ENCODE data around the gene KRTAP3-3.
A peak's percentile ranks its signal among the peaks of the same experiment; 100 is the strongest.

Gene KRTAP3-3

GRCh38 chr17:40993839-40994238 is at the start of gene KRTAP3-3:
TSS of gene KRTAP3-3 (minus strand) at chr17:40994164. CDS start at chr17:40994097, 67 bp downstream.
- peak; percentile 45 for DNase-seq

DNA sequence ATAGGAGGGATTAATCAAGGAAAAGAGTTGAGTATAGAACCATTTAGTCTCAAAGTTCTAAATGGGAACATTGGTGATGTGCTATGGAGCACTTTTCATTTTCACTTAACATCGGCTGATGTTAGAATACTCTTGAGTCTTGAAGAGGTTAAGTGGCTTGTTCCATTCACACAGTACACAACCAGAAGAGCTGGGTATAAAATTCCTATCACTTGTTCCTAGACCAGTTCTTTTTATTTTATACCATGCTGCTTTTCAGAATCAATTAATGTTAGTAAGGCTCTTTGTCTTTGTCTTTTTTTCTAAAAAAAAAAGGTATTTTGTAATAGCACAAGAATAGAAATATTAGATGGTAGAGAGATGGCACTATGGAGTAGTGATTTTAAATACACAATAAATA is 49.0 kb upstream of the KRTAP3-3 start:
- DNase-seq: no peak

- peak; percentile 41 for DNase-seq
Observed at GRCh38 chr17:41040783-41041571, 47.0 kb upstream of the KRTAP3-3 start, which contains the start of gene KRTAP1-1. TSS of gene KRTAP1-1 (minus strand) at chr17:41041450. CDS start at chr17:41041397, 53 bp downstream.

GRCh38 chr17:41037853-41038350 is 43.9 kb upstream of the KRTAP3-3 start:
- DNase-seq: no peak

GRCh38 chr17:41034346-41034935 is 40.5 kb upstream of the KRTAP3-3 start, which contains the start of gene KRTAP1-3:
TSS of gene KRTAP1-3 (minus strand) at chr17:41034874. CDS start at chr17:41034821, 53 bp downstream.
- DNase-seq: peak; percentile 28

DNA sequence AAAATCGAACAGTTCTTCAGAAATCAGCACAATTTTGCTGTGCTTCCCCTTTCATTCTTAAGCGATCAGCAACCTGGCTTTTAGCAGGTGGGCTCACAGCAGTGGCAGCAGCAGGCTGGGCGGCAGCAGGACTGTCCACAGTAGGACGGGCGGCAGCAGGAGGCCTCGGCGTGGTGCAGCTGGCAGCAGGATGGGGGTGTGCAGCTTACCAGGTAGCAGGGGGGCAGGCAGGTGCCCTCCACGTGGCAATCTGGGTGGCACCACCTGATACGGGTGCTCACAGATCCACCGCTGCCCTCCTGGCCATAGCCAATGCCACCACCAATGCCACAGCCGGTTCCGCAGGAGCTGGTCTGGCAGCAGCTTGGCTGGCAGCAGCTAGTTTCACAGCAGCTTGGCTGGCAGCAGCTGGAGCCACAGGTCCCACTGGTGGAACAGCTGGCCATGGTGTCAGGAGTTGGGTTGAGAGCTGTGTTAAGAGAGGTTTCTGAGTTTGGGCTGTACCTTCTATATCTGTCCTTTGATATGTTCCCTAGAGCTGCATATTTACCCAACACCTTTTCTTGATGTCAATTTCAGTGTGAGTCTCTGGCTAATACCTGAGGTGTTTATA is 35.8 kb upstream of the KRTAP3-3 start, which contains the start of gene KRTAP1-4:
Gene KRTAP1-4, minus strand, starts transcription at position 563 of the 613 bp plus-strand sequence. Its CDS starts 117 bp downstream, at position 446.
- no peak for DNase-seq

- peak; percentile 52 for DNase-seq
Observed at GRCh38 chr17:41026715-41027471, 32.9 kb upstream of the KRTAP3-3 start, which contains the start of gene KRTAP1-5. TSS of gene KRTAP1-5 (minus strand) at chr17:41027208. CDS start at chr17:41027155, 53 bp downstream.

GRCh38 chr17:41024697-41025096 is 30.7 kb upstream of the KRTAP3-3 start:
- DNase-seq: no peak

DNA sequence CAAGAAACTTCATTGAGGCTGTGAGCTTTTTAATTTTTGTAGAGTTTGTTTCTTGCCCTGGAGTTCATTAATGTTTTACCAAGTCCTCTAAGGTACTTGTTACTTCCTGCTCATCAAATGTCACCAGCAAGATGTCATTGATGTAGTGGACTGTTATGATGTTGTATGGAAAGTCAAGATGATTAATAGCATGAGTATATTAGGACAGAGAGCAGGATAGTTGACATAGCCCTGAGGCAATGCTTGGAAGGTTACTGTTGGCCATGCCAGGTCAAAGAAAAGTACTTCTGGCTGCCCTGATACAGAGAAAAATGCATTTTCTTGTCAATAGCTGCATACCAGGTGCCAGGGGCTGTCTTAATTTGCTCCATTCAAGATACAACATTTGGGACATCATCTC is 26.4 kb upstream of the KRTAP3-3 start:
- DNase-seq: peak; percentile 70

DNA sequence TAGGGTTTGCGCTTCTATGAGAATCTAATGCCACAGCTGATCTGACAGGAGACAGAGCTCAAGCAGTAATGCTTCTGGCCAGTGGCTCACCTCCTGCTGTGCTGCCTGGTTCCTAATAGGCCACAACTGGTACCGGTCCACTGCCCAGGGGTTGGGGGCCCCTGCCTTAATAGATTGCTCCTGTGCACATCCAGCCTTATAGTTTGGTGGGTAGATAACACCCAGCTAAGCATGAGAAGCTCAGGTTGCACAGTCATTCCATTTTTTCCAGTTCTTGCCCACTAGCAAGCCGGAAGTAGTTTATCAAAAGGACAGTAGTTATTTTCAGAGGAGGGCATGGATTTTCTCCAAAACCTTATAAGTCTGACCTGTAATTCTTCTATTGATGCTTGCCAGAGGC is 25.5 kb upstream of the KRTAP3-3 start:
- no peak for DNase-seq

- DNase-seq: peak; percentile 6
Observed at GRCh38 chr17:41018541-41018940, 24.6 kb upstream of the KRTAP3-3 start.

DNA sequence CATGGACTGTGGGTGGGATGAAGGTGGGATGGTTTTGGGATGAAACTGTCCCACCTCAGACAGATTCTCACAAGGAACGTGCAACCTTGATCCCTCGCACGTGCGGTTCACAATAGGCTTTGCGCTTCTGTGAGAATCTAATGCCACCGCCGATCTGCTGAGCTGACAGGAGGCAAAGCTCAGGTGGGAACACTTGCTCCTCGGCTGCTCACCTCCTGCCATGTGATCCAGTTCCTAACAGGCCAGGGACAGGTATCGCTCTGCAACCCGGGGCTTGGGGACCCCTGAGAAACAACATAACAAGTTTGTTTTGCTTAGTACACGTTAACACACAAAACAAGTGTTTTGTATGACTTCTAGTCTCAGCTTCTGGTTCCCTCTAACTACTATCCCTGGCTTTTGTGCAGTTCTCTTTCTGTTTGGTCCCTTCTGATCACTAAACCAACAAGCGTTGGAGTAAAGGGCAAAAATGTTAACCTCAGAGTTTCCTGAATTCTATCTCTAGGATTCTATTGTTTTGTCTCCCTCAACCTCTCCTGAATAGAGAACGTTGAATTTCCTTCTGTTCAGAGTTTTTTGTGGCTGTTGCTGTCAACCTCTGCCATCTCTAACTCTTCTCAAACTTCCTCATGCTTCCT is 22.7 kb upstream of the KRTAP3-3 start:
- no peak for DNase-seq

GRCh38 chr17:41015454-41015853 is 21.5 kb upstream of the KRTAP3-3 start:
- no peak for DNase-seq

GRCh38 chr17:41013606-41014005 is 19.6 kb upstream of the KRTAP3-3 start:
- peak; percentile 39 for DNase-seq

DNA sequence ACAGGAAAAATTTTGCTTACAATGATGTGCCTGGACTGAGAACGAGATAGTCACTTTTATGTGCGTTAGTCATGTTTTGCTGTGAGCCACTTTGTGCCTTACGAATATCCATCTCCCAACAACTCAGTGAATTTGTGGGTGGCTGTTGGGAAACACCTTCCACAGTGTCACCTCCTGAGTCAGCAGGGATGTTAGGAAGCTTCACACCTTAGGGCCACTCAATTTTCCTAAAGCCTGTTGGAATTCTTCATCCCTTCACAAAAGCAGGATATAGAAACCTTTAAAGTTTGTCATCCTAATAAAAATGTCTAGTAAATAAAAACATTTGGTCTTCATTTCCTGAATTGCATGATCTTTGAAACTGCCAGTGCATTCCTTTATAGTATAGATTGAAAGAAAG is 19.2 kb upstream of the KRTAP3-3 start:
- DNase-seq: no peak

- peak; percentile 46 for DNase-seq
Observed at GRCh38 chr17:41012326-41013120, 18.6 kb upstream of the KRTAP3-3 start.

DNA sequence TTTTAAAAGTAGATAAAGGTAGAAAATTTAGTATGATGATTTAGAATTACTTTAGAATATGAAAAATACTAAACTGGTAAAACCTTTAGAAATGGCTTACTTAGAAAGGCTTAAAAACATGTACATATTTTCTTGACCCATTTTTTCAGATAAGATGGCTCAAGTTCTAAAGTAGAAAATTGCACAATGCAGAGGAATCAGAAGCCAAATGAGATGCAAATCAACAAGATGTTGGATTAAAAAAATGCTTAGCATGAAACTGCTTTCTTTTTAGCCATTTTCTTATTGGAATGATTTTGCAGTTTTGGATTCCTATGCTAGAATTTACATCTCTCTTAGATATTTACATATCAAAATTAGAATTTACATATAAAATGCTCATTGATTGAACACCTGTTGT is 16.5 kb upstream of the KRTAP3-3 start:
- no peak for DNase-seq

- no peak for DNase-seq
Observed at GRCh38 chr17:41009936-41010335, 16.0 kb upstream of the KRTAP3-3 start.

DNA sequence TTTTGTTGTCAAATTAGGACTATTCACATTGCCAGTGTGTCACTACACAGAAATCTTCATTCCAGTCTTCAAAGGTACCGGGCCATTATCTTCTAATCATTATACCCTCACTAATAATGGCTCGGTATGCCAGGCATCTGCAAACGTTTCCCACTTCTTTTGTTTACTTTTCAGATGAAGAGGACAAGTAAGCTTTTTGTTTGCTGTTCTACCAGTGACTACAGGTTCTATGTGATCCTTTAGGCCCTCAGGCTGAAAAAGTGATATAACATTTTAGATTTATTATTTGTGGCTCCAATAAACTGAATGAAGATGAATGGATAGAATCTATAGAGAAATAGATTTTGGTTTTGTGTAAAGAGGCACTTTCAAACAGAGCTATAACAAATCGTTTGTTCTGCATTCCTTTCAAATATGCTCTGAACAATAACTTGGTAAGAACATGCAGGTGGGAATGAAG is 15.4 kb upstream of the KRTAP3-3 start:
- DNase-seq: peak; percentile 79

DNA sequence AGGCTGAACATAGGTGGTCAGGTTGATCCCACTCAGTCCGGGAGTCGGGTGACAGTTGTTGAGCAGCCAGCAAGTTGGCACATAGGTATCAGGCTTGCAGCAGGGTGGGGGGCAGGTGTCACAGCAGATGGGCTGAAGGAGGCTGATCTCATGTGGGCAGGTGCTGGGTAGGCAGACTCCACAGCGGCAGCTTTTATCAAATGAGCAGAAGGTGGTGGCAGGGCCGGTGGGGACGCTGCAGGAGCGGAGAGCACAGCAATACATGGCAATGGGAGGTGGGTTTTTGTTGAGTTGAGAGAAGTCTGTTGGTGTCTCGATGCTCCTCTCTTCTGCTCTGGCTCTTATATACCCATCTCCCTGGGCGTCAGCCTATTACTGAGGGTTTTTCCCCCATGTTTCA is 14.8 kb upstream of the KRTAP3-3 start, which contains the start of gene KRTAP3-1:
Gene KRTAP3-1, minus strand, starts transcription at position 318 of the 400 bp plus-strand sequence. Its CDS starts 54 bp downstream, at position 264.
- peak; percentile 93 for DNase-seq

DNA sequence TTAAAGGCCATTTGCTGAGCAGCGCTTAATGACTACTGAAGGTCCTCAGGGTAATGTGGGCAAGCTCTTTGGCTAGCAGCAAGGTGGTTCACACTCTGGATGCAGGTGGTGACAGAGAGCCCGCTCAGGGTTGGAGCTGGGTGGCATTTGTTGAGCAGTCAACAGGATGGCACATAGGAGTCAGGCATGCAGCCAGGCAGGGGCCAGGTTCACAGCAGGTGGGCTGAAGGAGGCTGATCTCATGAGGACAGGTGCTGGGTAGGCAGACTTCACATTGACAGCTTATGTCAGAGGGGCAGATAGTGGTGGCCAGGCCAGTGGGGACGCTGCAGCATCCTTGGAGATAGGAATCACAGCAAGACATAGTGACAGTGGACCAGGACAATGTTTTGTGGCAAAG is 10.4 kb upstream of the KRTAP3-3 start:
- DNase-seq: peak; percentile 56

Measured in DMS53 (cell line).